Thymus (tissue), 11 donors: ENCODE results near the gene POLR1E. TPM values are rescaled to one million over a fixed set of nuclear protein-coding genes. Genes with fewer than 3 reads are reported as not detected.

ENCODE experiments used
- DNase-seq, 9 donors: peaks; one replicate each; pipeline ENCODE4 v3.0.0-alpha.2; 2013; ENCODE audit warnings: low spot score in 9 of 9, low read depth in 6 of 9, missing footprints in 1 of 9
- H3K27ac ChIP-seq, 2 donors: one replicate each; pipeline ENCODE4 v1.5.1; 2013; ENCODE audit warnings: control low read depth in 1 of 2, low read depth in 1 of 2, low read length in 1 of 2, mild to moderate bottlenecking in 1 of 2, moderate library complexity in 1 of 2
- H3K27me3 ChIP-seq, 2 donors: one replicate each; pipeline ENCODE4 v1.5.1; 2013; ENCODE audit warnings: low read length in 1 of 2; ENCODE audit not compliant: control insufficient read depth in 2 of 2, insufficient read depth in 1 of 2
- H3K36me3 ChIP-seq, 2 donors: one replicate each; pipeline ENCODE4 v1.5.1; 2013; ENCODE audit warnings: low read length in 1 of 2, mild to moderate bottlenecking in 1 of 2, moderate library complexity in 1 of 2; ENCODE audit not compliant: control insufficient read depth in 2 of 2, insufficient read depth in 2 of 2
- H3K4me1 ChIP-seq, 2 donors: one replicate each; pipeline ENCODE4 v1.5.1; 2013; ENCODE audit warnings: low read length in 2 of 2; ENCODE audit not compliant: control insufficient read depth in 2 of 2, insufficient read depth in 2 of 2
- H3K4me3 ChIP-seq, 2 donors: one replicate each; pipeline ENCODE4 v1.5.1; 2013; ENCODE audit warnings: low read length in 2 of 2, control low read depth in 1 of 2, mild to moderate bottlenecking in 1 of 2
- H3K9me3 ChIP-seq, 2 donors: one replicate each; pipeline ENCODE4 v1.5.1; 2013; ENCODE audit warnings: low read length in 1 of 2, mild to moderate bottlenecking in 1 of 2; ENCODE audit not compliant: control insufficient read depth in 2 of 2, insufficient read depth in 1 of 2
- WGBS: extraction: QIAGEN DNeasy Blood & Tissue Kit; methylation state at CpG from one replicate; pipeline ENCODE4 v1.1.7; 2013; 5-methylcytosine and 5-hydroxymethylcytosine counted together
- polyA plus RNA-seq: library from polyadenylated mRNA; stranded (reverse); fragments of 200-250 nt; gene quantifications from one replicate; pipeline ENCODE4 v1.2.3, GENCODE V29; 2013
- total RNA-seq: library from RNA; stranded (reverse); fragments of 120-200 nt; gene quantifications from one replicate; pipeline ENCODE4 v1.2.4, GENCODE V29; 2013
- donor health status: healthy.

Gene POLR1E
- total and polyA plus RNA-seq, 2 donors = 21.0 to 22.0 TPM

DNA sequence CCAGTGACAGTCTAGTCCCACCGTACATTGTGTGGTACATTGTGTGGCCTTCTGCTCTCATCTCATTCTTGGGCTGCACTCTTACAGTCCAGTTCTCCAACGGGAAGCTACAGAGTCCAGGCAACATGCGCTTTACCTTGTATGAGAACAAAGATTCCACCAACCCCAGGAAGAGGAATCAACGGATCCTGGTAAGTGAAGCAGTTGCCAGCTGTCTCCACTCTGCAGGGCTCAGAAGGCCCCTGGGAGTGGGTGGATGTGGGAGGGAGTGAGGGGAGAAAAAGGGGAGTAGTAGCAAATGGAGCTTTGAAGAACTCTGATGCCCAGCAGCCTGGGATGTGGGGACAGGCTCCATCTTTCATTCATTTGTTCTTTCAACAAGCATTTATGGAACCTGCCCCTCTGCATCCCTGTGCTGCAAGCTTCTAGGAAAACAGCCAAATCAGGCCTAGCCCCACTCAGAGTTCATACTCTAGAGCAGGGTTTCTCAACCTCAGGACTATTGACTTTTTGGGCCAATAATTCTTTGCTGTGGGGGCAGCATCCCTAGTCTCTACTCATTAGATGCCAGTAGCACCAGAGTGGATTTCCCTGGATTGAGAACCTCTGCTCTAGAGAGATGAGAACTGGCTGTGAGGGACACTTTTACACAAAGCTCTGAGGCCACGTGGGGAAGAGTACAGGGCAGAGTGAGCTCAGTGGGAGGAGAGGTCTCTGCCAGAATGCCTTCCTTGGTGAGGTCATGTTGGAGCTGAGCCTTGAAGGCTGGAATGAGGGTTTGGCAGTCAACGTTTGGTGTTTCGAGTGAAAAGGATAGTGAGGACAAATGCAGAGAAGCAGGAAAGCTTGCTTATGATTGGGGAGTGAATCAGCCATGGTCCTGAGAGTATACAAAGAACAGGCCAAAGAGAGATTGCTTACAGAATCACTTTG lies 1.1 kb downstream of the POLR1E start:
- no peak for DNase-seq
- H3K27me3 ChIP-seq = peaks cover 0 to 1% of the 10 kb centered on the region in 2 donors
- 58% methylated on average over 7 of the region's 7 CpGs for WGBS
- no peak overlapping the region for H3K27ac ChIP-seq
- peaks cover 10 to 18% of the 10 kb centered on the region in 2 donors for H3K4me1 ChIP-seq
- peaks cover 3 to 11% of the 10 kb centered on the region in 2 donors for H3K36me3 ChIP-seq
- peak overlapping the region; percentile 66 to 82 for H3K4me3 ChIP-seq
- H3K9me3 ChIP-seq = no peaks in the 10 kb centered on the region

DNA sequence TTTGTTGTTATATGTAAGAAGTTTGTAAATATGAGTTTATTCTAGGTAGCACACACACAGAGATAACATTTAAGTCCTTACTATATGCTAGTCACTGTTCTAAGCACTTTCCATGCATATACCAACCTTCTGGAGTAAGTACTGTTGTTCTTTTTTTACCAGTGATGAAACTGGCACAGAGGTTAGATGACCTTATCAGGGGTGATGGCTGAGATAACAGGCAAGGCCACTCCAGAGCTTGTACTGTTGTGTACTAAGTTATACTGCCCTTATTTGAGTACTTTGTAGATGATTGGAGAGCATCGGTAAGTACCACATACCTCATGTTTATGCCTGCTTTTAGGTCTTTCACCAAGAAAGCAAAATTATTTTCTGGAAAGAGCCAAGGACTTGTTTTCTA lies 6.2 kb downstream of the POLR1E start:
- no peak for DNase-seq
- WGBS = 100% methylated on average over 1 of the region's 1 CpG
- peaks cover 36 to 50% of the 10 kb centered on the region in 2 donors for H3K36me3 ChIP-seq

DNA sequence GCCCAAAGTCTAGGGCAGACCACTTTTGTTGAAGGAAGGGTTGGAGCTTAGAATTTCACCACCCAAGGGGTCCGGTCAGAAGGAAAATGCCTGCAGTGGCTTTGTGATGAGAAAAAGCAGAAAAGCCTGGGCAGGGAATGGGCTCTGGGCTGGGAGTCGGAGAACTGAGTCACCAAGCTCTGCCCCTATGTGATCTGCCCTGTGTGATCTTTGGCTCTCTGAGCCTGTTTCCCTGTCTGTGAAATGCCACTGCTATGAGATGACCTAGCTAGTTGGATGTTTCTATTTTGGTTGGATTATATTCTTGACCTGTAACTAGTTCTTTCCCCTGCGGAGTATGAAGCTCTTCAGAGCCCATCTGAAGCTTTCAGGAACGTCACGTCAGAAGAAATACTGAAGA lies 9.8 kb downstream of the POLR1E start:
- H3K9me3 ChIP-seq = no peaks in the 10 kb centered on the region
- H3K4me1 ChIP-seq = no peaks in the 10 kb centered on the region
- H3K27me3 ChIP-seq = no peaks in the 10 kb centered on the region
- peaks cover 56 to 66% of the 10 kb centered on the region in 2 donors for H3K36me3 ChIP-seq
- no peak overlapping the region for H3K4me3 ChIP-seq
- DNase-seq = no peak
- 98% methylated on average over 5 of the region's 5 CpGs for WGBS
- H3K27ac ChIP-seq = no peak overlapping the region

More for the DNA sequence above, 6.2 kb downstream of the POLR1E start:
- H3K27ac ChIP-seq = no peak overlapping the region
- peaks cover 0 to 2% of the 10 kb centered on the region in 2 donors for H3K4me1 ChIP-seq
- H3K4me3 ChIP-seq = no peak overlapping the region
- H3K9me3 ChIP-seq = no peaks in the 10 kb centered on the region
- no peaks in the 10 kb centered on the region for H3K27me3 ChIP-seq

DNA sequence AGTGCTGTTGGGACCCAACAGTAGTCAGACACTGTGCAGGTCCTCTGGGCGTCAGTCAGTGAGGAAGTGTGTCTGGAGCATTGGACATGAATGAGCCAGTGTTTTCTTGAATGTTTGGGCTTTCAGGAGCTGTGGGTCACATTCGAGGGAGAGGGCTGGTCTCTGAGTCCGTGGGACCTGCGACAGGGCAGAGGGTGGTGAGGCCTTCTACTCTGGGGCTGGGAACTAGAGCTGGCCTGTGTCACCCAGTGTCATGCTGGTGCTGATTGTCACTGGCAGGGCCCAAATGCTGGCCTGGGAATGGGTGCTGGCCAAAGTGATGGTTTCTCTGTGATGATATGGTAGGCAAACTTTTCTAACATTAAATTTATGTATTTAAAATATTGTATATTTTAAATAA lies 10.3 kb downstream of the POLR1E start:
- no peak overlapping the region for H3K4me3 ChIP-seq
- 96% methylated on average over 4 of the region's 4 CpGs for WGBS
- no peaks in the 10 kb centered on the region for H3K9me3 ChIP-seq
- H3K36me3 ChIP-seq = peaks cover 60 to 69% of the 10 kb centered on the region in 2 donors
- H3K27me3 ChIP-seq = no peaks in the 10 kb centered on the region
- H3K4me1 ChIP-seq = no peaks in the 10 kb centered on the region
- no peak overlapping the region for H3K27ac ChIP-seq
- no peak for DNase-seq

DNA sequence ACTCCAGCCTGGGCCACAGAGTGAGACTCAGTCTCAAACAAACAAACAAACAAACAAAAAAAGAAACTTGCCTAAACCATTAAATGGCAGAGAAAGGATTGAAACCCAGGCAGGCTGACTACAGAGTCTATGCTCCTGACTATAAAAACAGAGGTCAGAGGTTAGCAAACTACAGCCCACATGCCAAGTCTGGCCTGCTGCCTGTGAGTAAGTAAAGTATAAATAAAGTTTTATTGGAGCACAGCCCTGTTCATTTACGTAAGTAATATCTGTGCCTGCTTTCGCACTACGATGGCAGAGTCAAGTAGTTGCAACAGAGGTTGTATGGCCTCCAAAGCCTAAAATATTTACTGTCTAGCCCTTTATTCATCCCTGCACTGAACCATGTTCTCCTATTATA lies 11.6 kb downstream of the POLR1E start:
- no peak overlapping the region for H3K4me3 ChIP-seq
- H3K9me3 ChIP-seq = no peaks in the 10 kb centered on the region
- DNase-seq = no peak
- no peak overlapping the region for H3K27ac ChIP-seq
- H3K27me3 ChIP-seq = no peaks in the 10 kb centered on the region
- WGBS = 98% methylated on average over 3 of the region's 3 CpGs
- H3K36me3 ChIP-seq = peaks cover 73 to 80% of the 10 kb centered on the region in 2 donors
- no peaks in the 10 kb centered on the region for H3K4me1 ChIP-seq

DNA sequence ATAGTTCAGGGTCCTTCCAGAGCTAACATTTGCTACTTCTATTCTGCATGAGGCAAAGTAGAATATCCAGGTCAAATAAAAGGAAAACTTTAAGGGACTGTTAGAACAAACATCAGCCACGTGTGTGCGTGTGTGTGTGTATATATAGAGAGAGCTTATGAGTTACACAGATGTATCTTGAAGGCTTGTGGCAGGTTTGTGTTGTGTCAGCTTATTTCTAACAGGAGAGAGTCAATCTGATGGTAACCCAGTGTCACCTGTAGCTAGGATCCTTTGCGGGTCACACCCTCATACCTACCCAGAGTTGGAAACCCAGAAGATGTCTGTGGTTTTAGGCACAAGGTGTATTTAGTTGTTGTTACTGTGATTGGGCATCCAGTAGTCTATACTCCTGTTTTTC lies 12.7 kb downstream of the POLR1E start:
- H3K4me1 ChIP-seq = no peaks in the 10 kb centered on the region
- peaks cover 75 to 80% of the 10 kb centered on the region in 2 donors for H3K36me3 ChIP-seq
- 98% methylated on average over 3 of the region's 3 CpGs for WGBS
- no peak overlapping the region for H3K4me3 ChIP-seq
- DNase-seq = no peak
- no peaks in the 10 kb centered on the region for H3K9me3 ChIP-seq
- H3K27ac ChIP-seq = no peak overlapping the region
- H3K27me3 ChIP-seq = no peaks in the 10 kb centered on the region

DNA sequence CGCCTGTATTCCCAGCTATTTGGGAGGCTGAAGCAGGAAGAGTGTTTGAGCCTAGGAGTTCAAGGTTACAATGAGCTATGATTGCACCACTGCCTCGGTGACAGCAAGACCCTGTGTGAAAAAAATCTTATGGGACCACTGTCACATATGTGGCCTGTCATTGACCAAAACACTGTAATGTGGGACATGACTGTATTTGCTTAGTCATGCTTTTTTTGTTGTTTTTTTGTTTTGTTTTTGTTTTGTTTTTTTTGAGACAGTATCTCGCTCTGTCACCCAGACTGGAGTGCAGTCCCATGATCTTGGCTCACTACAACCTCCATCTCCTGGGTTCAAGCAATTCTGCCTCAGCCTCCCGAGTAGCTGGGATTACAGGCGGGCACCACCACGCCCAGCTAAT lies 13.5 kb downstream of the POLR1E start:
- Histone ChIP-seq H3K27me3 (no peaks in the 10 kb centered on the region), H3K9me3 (no peaks in the 10 kb centered on the region), H3K27ac (no peak overlapping the region), H3K4me3 (no peak overlapping the region), H3K4me1 (no peaks in the 10 kb centered on the region), H3K36me3 (peaks cover 75 to 78% of the 10 kb centered on the region in 2 donors)
- no peak for DNase-seq
- over 99% methylated on average over 6 of the region's 6 CpGs for WGBS

DNA sequence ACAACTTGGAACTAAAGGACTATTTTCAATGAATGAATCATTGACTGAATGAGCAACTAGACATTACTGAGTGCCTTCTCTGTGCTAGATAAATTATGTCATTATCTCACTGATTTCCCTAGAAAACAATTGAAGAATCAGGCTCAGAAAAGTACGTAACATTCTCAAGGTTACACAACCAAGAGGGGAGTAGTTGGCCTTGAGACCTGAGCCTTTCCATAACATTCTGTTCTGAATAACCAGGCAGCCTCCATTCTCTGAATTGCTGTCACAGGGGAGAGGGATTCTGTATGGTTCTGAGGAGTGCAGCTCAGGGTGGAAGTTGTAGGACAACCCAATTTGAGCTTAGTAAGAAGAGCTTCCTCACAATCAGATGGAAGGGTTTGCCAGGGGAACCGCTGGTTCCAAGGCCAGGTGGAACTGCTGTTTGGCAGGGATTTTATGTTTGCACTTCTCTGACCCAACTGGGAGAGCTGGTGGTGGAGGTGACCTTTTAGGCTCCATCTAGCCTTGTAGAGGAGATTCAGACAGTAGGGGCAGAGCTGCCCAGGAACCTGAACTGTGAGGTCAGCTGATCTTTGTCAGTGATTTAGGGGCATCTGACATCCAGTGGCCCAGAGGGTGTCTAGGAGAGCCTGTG lies 16.3 kb downstream of the POLR1E start:
- no peaks in the 10 kb centered on the region for H3K4me1 ChIP-seq
- no peak for DNase-seq
- H3K27ac ChIP-seq = no peak overlapping the region
- no peak overlapping the region for H3K4me3 ChIP-seq
- peaks cover 62 to 64% of the 10 kb centered on the region in 2 donors for H3K36me3 ChIP-seq
- no peaks in the 10 kb centered on the region for H3K27me3 ChIP-seq
- H3K9me3 ChIP-seq = no peaks in the 10 kb centered on the region
- over 99% methylated on average over 2 of the region's 2 CpGs for WGBS

DNA sequence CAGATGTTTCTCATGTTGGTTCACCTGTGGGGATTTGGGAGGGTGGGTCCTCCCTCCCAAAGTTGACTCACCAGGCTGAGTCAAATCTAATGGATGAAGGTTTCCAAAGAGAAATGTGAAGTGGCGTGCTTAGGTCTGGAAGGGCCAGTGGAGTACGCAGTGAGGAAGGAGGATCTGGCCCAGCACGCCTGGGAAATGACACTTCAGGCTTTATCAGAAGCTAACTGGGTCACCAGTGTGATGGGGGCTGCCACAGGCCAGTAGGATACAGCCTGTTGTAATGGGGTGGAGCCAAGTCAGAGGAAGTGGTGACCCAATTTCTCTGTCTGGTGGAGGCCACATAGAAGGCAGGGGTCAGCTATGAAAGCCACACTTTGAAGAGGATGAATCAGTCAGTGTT lies 18.0 kb downstream of the POLR1E start:
- Histone ChIP-seq H3K36me3 (peaks cover 57 to 67% of the 10 kb centered on the region in 2 donors), H3K4me1 (no peaks in the 10 kb centered on the region), H3K4me3 (no peak overlapping the region), H3K9me3 (no peaks in the 10 kb centered on the region), H3K27me3 (no peaks in the 10 kb centered on the region), H3K27ac (no peak overlapping the region)
- DNase-seq = no peak
- 97% methylated on average over 3 of the region's 3 CpGs for WGBS
